ENCODE results near the gene NDOR1. TPM values are rescaled to one million over a fixed set of nuclear protein-coding genes. Genes with fewer than 3 reads are reported as not detected.

Gene NDOR1
- total RNA-seq, 1 donor from 2014 or later, result 27.0 TPM

- Histone ChIP-seq H3K27ac (no peak overlapping the region), H3K9me3 (no peaks in the 10 kb centered on the region), H3K36me3 (peaks cover 27 to 55% of the 10 kb centered on the region in 2 donors), H3K4me1 (peaks cover 10 to 16% of the 10 kb centered on the region in 2 donors), H3K4me3 (no peak overlapping the region), H3K27me3 (no peaks in the 10 kb centered on the region)
- DNase-seq (ENCODE audit: low spot score in 2 of 2), result no peak
- intact Hi-C loops (cut with DNase I), result no loop called here
- no peak for TF ChIP-seq CTCF (IDR thresholded peaks at IDR 0.05)
Measured at GRCh38 chr9:137266162-137266527, 60.6 kb downstream of the NDOR1 start.

Other genes starting within 250 kb of the NDOR1 start
- gene PTGDS, start 228.2 kb upstream of the NDOR1 start, total RNA-seq, result 68.3 TPM
- gene LCNL1, start 222.7 kb upstream of the NDOR1 start, total RNA-seq, result not detected
- gene PAXX, start 213.3 kb upstream of the NDOR1 start, total RNA-seq, result 87.0 TPM
- 2.8 TPM for gene CLIC3, start 209.1 kb upstream of the NDOR1 start, total RNA-seq
- gene ABCA2, start 177.5 kb upstream of the NDOR1 start, total RNA-seq, result 102 TPM
- not detected for gene FUT7, start 173.6 kb upstream of the NDOR1 start, total RNA-seq
- gene NPDC1, start 159.5 kb upstream of the NDOR1 start, total RNA-seq, result 579 TPM
- not detected for gene ENTPD2, start 151.6 kb upstream of the NDOR1 start, total RNA-seq
- 8.7 TPM for gene SAPCD2, start 135.1 kb upstream of the NDOR1 start, total RNA-seq
- gene UAP1L1, start 128.2 kb upstream of the NDOR1 start, total RNA-seq, result 17.1 TPM
- 85.3 TPM for gene MAN1B1, start 118.7 kb upstream of the NDOR1 start, total RNA-seq
- 176 TPM for gene DPP7, start 91.0 kb upstream of the NDOR1 start, total RNA-seq
- not detected for gene GRIN1, start 66.5 kb upstream of the NDOR1 start, total RNA-seq
- not detected for gene LRRC26, start 35.6 kb upstream of the NDOR1 start, total RNA-seq
- gene TMEM210, start 33.6 kb upstream of the NDOR1 start, total RNA-seq, result not detected
- gene ANAPC2, start 17.1 kb upstream of the NDOR1 start, total RNA-seq, result 24.1 TPM
- 123 TPM for gene SSNA1, start 17.0 kb upstream of the NDOR1 start, total RNA-seq
- gene TPRN, start 5.0 kb upstream of the NDOR1 start, total RNA-seq, result 2.8 TPM
- gene TMEM203, start 52 bp upstream of the NDOR1 start, total RNA-seq, result 24.3 TPM
- 6.7 TPM for gene RNF208, start 16.5 kb downstream of the NDOR1 start, total RNA-seq
- not detected for gene CYSRT1, start 19.5 kb downstream of the NDOR1 start, total RNA-seq
- gene RNF224, start 21.8 kb downstream of the NDOR1 start, total RNA-seq, result not detected
- not detected for gene SLC34A3, start 25.2 kb downstream of the NDOR1 start, total RNA-seq
- 403 TPM for gene TUBB4B, start 35.6 kb downstream of the NDOR1 start, total RNA-seq
- gene STPG3, start 45.6 kb downstream of the NDOR1 start, total RNA-seq, result not detected
- 71.7 TPM for gene NELFB, start 49.6 kb downstream of the NDOR1 start, total RNA-seq
- 38.3 TPM for gene TOR4A, start 72.0 kb downstream of the NDOR1 start, total RNA-seq
- gene NRARP, start 96.6 kb downstream of the NDOR1 start, total RNA-seq, result 51.7 TPM
- gene EXD3, start 217.5 kb downstream of the NDOR1 start, total RNA-seq, result 16.7 TPM
- gene NOXA1, start 217.7 kb downstream of the NDOR1 start, total RNA-seq, result 6.9 TPM
- gene ENTPD8, start 235.7 kb downstream of the NDOR1 start, total RNA-seq, result not detected

Data from ascending aorta (tissue), 2 donors.